ENCODE data around the gene GNB1L. TPM values are rescaled to one million over a fixed set of nuclear protein-coding genes. Genes with fewer than 3 reads are reported as not detected.

The GNB1L gene
- total RNA-seq, 1 experiment from 2014 or later: 27.0 TPM

DNA sequence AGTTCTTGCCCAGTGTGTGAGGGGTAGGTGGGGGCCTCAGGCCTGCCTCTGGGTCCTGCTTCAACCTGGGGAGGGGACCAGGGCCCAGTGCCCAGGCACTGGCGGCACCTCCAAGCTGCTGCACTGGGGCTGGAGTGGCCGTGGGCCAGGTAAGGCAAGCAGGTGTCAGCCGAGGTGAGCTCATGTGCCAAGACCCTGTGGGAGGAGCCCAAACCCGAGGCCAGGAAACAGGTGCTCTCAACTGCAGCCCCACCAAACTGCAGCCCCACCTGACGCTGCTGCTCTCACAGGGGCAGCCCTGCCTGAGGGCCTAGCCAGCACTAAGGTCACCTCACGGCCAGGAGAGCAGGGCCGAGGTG lies 18.1 kb upstream of the GNB1L start:
- ChIA-PET CTCF (no interaction called here), POLR2A (ENCODE audit: unreplicated experiment) (no interaction called here)
- Histone ChIP-seq H3K27ac (ENCODE audit: low read length) (no peak overlapping the region), H3F3A (ENCODE audit: low read length, unreplicated experiment) (no peaks in the 10 kb centered on the region), H3K9me2 (replicated peaks; ENCODE audit: low read length) (no peaks in the 10 kb centered on the region), H4K20me1 (ENCODE audit: low read length) (no peaks in the 10 kb centered on the region), H3K4me1 (ENCODE audit: insufficient read depth, low read length) (no peaks in the 10 kb centered on the region), H3K4me2 (ENCODE audit: low read length) (no peak overlapping the region), H3K9me3 (ENCODE audit: low read length) (no peaks in the 10 kb centered on the region), H3K27me3 (ENCODE audit: low read length) (no peaks in the 10 kb centered on the region), H3K36me3 (ENCODE audit: low read depth, low read length) (no peaks in the 10 kb centered on the region), H2AFZ (ENCODE audit: low read length) (no peak overlapping the region), H3K9ac (ENCODE audit: low read length) (no peak overlapping the region), H3K79me2 (ENCODE audit: low read length) (no peaks in the 10 kb centered on the region), H3K4me3 (ENCODE audit: low read length) (no peak overlapping the region)
- ATAC-seq (no peak), DNase-seq (no peak)
- intact Hi-C loops (cut with micrococcal nuclease): no loop called here
- TF ChIP-seq, protein P1, sequence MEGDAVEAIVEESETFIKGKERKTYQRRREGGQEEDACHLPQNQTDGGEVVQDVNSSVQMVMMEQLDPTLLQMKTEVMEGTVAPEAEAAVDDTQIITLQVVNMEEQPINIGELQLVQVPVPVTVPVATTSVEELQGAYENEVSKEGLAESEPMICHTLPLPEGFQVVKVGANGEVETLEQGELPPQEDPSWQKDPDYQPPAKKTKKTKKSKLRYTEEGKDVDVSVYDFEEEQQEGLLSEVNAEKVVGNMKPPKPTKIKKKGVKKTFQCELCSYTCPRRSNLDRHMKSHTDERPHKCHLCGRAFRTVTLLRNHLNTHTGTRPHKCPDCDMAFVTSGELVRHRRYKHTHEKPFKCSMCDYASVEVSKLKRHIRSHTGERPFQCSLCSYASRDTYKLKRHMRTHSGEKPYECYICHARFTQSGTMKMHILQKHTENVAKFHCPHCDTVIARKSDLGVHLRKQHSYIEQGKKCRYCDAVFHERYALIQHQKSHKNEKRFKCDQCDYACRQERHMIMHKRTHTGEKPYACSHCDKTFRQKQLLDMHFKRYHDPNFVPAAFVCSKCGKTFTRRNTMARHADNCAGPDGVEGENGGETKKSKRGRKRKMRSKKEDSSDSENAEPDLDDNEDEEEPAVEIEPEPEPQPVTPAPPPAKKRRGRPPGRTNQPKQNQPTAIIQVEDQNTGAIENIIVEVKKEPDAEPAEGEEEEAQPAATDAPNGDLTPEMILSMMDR (conservative IDR thresholded peaks at IDR 0.05; ENCODE audit: low read depth, low read length): no peak
- TF ChIP-seq EZH2phosphoT487 (IDR thresholded peaks at IDR 0.05; ENCODE audit: borderline replicate concordance, low read length): no peak
- TF ChIP-seq EZH2 (IDR thresholded peaks at IDR 0.05; ENCODE audit: low read length, unreplicated experiment): no peak
- no TSS peak for BruUV-seq (replicated peaks)

DNA sequence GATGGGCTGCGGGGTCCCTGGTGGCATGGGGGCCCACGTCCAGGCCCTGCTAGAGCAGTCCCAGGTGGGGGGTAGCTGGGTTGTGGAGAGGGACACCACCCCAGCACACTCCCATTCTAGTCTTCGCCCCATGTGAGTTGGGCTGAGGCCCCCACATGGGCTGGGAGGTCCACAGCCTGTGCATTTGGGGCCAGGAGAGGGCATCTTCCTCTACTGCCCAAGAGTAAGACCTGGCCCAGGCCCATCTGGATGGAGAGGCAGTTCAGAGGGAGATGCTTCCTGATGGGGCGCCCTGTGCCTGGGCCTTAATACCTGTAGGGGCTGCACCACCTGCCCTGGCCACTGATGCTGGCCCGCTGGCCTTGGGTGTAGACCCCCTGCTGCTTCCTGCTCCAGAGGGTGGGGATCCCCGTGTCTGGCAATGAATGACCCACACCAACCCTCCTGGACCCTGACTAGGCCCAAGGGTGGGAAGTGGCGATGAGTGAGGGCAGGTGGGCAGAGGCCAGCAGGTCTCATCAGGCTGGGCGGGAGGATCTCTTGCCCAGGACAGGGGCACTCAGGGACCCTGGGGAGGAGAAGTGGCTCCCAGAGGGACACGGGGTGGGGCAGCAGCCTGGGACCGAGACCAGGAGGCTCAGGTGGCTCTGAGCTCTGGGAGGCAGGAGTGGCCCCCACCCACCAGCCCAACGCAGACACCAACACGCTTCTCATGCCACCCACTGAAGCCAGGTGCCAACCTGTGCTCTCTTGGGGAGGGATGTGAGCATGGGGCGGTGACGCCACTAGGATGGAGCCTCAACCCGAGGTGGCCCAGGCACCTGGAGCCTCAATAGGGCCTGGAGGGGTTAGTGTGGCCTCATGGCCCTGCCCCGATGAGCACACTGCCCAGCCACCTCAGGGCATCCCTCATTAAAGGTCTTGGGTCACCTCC lies 17.4 kb upstream of the GNB1L start:
- Histone ChIP-seq H4K20me1 (ENCODE audit: low read length) (no peaks in the 10 kb centered on the region), H3K4me1 (ENCODE audit: insufficient read depth, low read length) (no peaks in the 10 kb centered on the region), H3K36me3 (ENCODE audit: low read depth, low read length) (no peaks in the 10 kb centered on the region), H3K79me2 (ENCODE audit: low read length) (no peaks in the 10 kb centered on the region), H3K9ac (ENCODE audit: low read length) (no peak overlapping the region), H3K27ac (ENCODE audit: low read length) (no peak overlapping the region), H3K4me3 (ENCODE audit: low read length) (no peak overlapping the region), H3K9me3 (ENCODE audit: low read length) (no peaks in the 10 kb centered on the region), H3K4me2 (ENCODE audit: low read length) (no peak overlapping the region), H3K9me2 (replicated peaks; ENCODE audit: low read length) (no peaks in the 10 kb centered on the region), H3F3A (ENCODE audit: low read length, unreplicated experiment) (no peaks in the 10 kb centered on the region), H3K27me3 (ENCODE audit: low read length) (no peaks in the 10 kb centered on the region), H2AFZ (ENCODE audit: low read length) (no peak overlapping the region)
- intact Hi-C loops (cut with micrococcal nuclease): no loop called here
- DNase-seq (no peak), ATAC-seq (no peak)
- TF ChIP-seq EZH2phosphoT487 (IDR thresholded peaks at IDR 0.05; ENCODE audit: borderline replicate concordance, low read length) (no peak), EZH2 (IDR thresholded peaks at IDR 0.05; ENCODE audit: low read length, unreplicated experiment) (no peak)
- TF ChIP-seq, protein P1 (conservative IDR thresholded peaks at IDR 0.05; ENCODE audit: low read depth, low read length): no peak
- ChIA-PET POLR2A (ENCODE audit: unreplicated experiment) (no interaction called here), CTCF (no interaction called here)
- no TSS peak for BruUV-seq (replicated peaks)
